ENCODE results near the gene SIGLEC15.
"Not testable (repeated sequence)": the region's sequence is repeated elsewhere in the genome, so short reads cannot be mapped to it uniquely, and the experiment has no call there.

SIGLEC15 gene

GRCh38 chr18:45801416-45802004, 24.0 kb upstream of the SIGLEC15 start:
- TF ChIP-seq, protein P1, sequence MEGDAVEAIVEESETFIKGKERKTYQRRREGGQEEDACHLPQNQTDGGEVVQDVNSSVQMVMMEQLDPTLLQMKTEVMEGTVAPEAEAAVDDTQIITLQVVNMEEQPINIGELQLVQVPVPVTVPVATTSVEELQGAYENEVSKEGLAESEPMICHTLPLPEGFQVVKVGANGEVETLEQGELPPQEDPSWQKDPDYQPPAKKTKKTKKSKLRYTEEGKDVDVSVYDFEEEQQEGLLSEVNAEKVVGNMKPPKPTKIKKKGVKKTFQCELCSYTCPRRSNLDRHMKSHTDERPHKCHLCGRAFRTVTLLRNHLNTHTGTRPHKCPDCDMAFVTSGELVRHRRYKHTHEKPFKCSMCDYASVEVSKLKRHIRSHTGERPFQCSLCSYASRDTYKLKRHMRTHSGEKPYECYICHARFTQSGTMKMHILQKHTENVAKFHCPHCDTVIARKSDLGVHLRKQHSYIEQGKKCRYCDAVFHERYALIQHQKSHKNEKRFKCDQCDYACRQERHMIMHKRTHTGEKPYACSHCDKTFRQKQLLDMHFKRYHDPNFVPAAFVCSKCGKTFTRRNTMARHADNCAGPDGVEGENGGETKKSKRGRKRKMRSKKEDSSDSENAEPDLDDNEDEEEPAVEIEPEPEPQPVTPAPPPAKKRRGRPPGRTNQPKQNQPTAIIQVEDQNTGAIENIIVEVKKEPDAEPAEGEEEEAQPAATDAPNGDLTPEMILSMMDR (IDR thresholded peaks at IDR 0.05; ENCODE audit: borderline replicate concordance, control extremely low read depth, extremely low read depth, insufficient read depth, missing control alignments): no peak
- no peak for DNase-seq (ENCODE audit: low spot score)
- in situ Hi-C loops (cut with MboI; ENCODE audit: low sequenced_read_pairs, unreplicated experiment): no loop called here

DNA sequence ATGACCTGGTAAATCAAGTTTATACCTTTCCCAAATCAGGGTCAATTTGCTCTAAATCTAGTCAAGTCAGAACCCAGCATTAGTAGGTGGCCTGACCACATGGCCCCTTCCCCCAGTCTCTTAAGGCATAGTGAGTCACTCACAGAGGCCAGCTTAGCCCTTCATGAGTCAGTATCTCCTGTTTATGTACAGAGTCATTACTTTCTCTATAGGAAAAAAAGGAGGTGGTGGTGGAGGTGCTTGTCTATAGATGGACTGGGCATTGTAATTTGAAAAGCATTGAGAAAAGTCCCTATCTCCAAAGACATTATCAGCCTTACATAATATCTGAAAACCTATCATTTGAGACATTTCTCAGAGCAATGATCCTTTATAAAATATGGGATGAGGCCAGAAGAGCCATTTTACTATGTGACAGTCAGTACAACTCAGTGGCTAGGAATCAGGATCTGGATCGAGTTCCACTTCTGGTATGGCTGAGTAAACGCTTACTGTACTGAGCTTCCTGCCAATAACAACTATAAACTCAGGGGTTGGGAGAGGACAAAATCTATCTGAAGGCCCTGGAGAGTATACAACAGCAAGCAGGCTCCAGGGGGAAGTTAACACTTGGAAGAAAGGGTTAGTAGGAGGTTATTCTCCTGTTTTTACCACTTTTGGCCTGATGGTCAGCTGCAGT, 22.5 kb upstream of the SIGLEC15 start:
- in situ Hi-C loops (cut with MboI; ENCODE audit: low sequenced_read_pairs, unreplicated experiment): no loop called here
- TF ChIP-seq, protein P1 (IDR thresholded peaks at IDR 0.05; ENCODE audit: borderline replicate concordance, control extremely low read depth, extremely low read depth, insufficient read depth, missing control alignments): no peak
- DNase-seq (ENCODE audit: low spot score): no peak

- DNase-seq (ENCODE audit: low spot score): no peak
- in situ Hi-C loops (cut with MboI; ENCODE audit: low sequenced_read_pairs, unreplicated experiment): no loop called here
- TF ChIP-seq, protein P1 (IDR thresholded peaks at IDR 0.05; ENCODE audit: borderline replicate concordance, control extremely low read depth, extremely low read depth, insufficient read depth, missing control alignments): no peak
These were observed 19.9 kb upstream of the SIGLEC15 start for GRCh38 chr18:45805551-45805950.

- in situ Hi-C loops (cut with MboI; ENCODE audit: low sequenced_read_pairs, unreplicated experiment): no loop called here
- no peak for DNase-seq (ENCODE audit: low spot score)
These were observed 19.2 kb upstream of the SIGLEC15 start for GRCh38 chr18:45806226-45806625.

GRCh38 chr18:45807144-45807543, 18.3 kb upstream of the SIGLEC15 start:
- TF ChIP-seq, protein P1 (IDR thresholded peaks at IDR 0.05; ENCODE audit: borderline replicate concordance, control extremely low read depth, extremely low read depth, insufficient read depth, missing control alignments): peak; percentile 24
- in situ Hi-C loops (cut with MboI; ENCODE audit: low sequenced_read_pairs, unreplicated experiment); DNase-seq (ENCODE audit: low spot score): not testable (repeated sequence)

More at GRCh38 chr18:45806226-45806625, 19.2 kb upstream of the SIGLEC15 start:
- TF ChIP-seq, protein P1 (IDR thresholded peaks at IDR 0.05; ENCODE audit: borderline replicate concordance, control extremely low read depth, extremely low read depth, insufficient read depth, missing control alignments): no peak

DNA sequence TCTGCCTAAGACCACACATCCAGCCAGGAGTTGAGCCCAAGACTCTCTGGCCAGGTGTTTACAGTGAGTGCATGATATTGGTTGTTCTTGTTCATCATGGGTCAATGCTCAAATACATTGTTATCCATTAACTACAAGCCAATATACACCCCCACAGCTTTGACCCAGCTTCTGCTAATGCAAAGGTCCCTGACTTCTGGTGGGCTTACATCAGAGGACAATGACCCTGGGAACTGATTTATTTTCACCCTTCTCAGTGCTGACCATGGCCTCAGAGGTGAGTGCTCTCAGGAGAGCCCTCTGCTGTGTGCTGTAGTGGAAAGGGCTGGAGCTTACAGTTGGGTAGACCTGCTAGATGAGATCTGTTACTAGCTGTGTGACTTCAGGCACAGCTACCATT, 10.7 kb upstream of the SIGLEC15 start:
- in situ Hi-C loops (cut with MboI; ENCODE audit: low sequenced_read_pairs, unreplicated experiment): not testable (repeated sequence)

GRCh38 chr18:45817543-45817942, 7.9 kb upstream of the SIGLEC15 start:
- no peak for DNase-seq (ENCODE audit: low spot score)
- in situ Hi-C loops (cut with MboI; ENCODE audit: low sequenced_read_pairs, unreplicated experiment): no loop called here
- TF ChIP-seq, protein P1 (IDR thresholded peaks at IDR 0.05; ENCODE audit: borderline replicate concordance, control extremely low read depth, extremely low read depth, insufficient read depth, missing control alignments): no peak

More for the DNA sequence above, 10.7 kb upstream of the SIGLEC15 start:
- not testable (repeated sequence) for DNase-seq (ENCODE audit: low spot score)

GRCh38 chr18:45818765-45819164, 6.7 kb upstream of the SIGLEC15 start:
- in situ Hi-C loops (cut with MboI; ENCODE audit: low sequenced_read_pairs, unreplicated experiment); DNase-seq (ENCODE audit: low spot score): not testable (repeated sequence)
